Retinal pigment epithelial cell (primary cell): ENCODE results near the gene CDC40.

ENCODE experiments used
- DNase-seq: peaks from one replicate; pipeline ENCODE4 v3.0.0-alpha.2; 2010; ENCODE audit warnings: low read depth
- H3K4me3 ChIP-seq: 2 replicates; pipeline ENCODE4 v1.5.1; 2011; ENCODE audit warnings: mild to moderate bottlenecking, low read length, control low read depth, moderate library complexity
- TF ChIP-seq, protein P1 (sequence below): conservative IDR thresholded peaks from 2 replicates; pipeline ENCODE4 v1.5.1; 2011; ENCODE audit warnings: low read depth, low read length, control low read depth, inconsistent platforms

Gene CDC40

DNA sequence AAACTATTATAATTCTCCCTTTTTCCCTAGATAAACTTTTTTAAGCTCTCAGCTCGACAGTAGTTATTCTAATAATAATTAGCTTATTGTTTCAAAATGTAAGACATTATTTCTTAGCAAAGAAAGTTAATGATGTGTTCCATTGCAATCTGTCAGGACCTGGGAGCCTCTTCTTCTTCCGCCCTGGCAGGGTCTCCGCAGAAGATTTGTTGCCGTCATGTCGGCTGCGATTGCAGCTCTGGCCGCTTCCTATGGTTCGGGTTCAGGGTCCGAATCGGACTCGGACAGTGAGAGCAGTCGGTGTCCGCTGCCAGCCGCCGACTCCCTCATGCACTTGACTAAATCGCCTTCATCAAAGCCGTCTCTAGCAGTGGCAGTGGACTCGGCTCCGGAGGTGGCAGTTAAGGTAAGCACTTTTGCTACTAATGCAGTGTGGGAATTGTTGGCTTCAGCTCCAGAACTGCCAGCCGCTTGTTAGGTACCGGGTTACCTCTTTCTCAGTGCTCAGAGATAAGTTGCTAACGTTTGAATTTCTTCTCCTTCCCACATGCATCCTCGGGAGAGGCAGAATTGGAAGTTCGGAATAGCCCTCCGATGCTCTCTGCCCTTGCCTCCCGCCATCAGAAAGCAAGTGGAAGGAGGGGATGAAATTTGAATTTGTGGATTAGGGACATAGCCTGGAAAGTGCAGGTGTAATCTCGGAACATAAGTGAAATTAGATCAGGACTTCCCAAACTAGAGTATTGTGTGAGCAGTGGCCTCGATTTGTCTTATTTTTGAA, at the start of gene CDC40:
CDC40 (plus strand) TSS at position 200 of the 781 bp plus-strand sequence; CDS start at position 218, 18 bp downstream.
- DNase-seq, result no peak
- peak within 1 kb of the TSS; percentile 94 for H3K4me3 ChIP-seq
- TF ChIP-seq, protein P1, sequence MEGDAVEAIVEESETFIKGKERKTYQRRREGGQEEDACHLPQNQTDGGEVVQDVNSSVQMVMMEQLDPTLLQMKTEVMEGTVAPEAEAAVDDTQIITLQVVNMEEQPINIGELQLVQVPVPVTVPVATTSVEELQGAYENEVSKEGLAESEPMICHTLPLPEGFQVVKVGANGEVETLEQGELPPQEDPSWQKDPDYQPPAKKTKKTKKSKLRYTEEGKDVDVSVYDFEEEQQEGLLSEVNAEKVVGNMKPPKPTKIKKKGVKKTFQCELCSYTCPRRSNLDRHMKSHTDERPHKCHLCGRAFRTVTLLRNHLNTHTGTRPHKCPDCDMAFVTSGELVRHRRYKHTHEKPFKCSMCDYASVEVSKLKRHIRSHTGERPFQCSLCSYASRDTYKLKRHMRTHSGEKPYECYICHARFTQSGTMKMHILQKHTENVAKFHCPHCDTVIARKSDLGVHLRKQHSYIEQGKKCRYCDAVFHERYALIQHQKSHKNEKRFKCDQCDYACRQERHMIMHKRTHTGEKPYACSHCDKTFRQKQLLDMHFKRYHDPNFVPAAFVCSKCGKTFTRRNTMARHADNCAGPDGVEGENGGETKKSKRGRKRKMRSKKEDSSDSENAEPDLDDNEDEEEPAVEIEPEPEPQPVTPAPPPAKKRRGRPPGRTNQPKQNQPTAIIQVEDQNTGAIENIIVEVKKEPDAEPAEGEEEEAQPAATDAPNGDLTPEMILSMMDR, result no peak

DNA sequence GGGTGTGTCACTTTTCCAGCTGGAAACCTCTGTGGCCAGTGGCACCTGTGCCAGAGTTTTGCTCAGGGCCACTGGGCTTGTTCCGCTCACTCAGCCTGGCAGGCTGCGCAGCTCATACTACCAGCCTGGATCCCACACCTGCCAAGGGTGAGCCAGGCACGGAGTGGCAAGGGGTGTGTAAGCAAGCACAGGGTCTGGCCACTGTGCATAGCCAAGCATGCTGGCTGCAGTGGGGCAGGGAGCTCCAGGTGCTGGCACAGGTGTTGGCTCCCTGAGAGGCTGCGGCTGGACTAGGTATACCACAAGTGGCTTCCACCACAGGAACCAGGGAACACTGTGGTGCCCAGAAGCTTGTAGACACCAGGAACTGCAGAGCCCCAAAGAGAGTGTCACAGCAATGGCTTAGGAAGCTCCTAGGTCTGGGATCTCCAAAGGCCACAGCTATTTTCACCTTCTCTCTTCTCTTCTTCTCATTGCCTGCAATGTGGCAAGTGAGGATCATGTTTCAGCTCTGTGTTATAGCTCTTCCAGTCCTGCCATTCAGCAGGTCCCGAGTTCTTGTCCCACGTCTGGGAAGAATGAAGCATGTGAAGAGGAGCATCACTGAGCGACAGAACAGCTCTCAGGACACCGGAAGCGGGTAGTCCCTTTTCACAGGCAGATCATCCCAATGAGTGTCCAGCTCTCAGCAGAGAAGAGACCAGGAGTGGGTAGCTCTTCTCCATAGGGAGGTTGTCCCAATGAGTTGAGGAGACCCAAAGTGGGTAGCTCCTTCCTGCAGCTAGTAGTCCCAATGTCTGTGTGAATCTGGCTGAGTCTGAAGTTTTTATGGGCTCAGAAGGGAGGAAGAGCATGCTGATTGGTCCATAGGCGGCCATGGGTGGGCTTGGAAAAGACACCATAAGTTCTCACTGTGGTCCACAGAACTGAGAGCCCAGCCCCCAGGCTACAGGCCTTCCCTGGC, 42.0 kb upstream of the CDC40 start:
- H3K4me3 ChIP-seq, result no peak overlapping the region
- TF ChIP-seq, protein P1, result no peak
- DNase-seq, result no peak

DNA sequence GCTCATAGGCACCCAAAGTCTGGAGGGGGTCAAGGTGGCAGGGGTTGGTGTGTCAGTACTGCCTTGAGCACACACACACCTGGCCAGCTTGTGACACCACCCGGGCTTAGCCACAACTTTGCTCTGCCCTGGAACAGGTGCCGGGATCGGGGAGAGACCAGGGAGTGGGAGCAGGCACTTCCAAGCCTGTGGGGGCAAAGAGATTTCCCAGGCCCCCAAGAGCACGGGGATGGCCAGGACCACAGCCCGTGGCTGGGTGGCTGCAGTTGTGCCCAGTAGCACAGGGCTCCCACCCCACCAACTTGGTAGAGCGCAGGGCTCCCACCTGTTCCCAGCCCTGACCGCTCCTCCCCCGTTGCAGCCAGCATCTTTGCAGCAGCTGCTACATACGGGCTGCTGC, 41.2 kb upstream of the CDC40 start:
- no peak for DNase-seq
- TF ChIP-seq, protein P1, result no peak
- H3K4me3 ChIP-seq, result no peak overlapping the region

DNA sequence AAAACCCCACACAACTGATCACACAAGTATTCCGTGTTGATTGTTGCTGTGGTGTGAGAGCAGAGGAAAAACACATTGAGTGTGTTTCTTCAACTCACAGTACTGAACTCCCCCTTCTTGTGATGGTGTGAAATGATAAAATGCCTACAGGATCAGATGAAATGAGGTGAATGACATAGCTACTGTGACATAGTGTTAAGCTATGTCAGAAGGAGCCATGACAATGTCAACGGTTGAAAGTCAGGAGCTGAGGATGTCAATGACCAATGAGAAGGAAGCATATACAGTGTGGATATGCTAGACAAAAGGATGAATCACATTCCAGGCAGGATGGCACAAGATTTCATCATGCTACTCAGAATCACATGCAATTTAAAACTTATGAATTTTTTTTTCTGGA, 39.6 kb upstream of the CDC40 start:
- TF ChIP-seq, protein P1, result no peak
- no peak overlapping the region for H3K4me3 ChIP-seq
- no peak for DNase-seq

- no peak for DNase-seq
- TF ChIP-seq, protein P1, result no peak
These were observed 32.4 kb upstream of the CDC40 start for GRCh38 chr6:110147870-110148269.

DNA sequence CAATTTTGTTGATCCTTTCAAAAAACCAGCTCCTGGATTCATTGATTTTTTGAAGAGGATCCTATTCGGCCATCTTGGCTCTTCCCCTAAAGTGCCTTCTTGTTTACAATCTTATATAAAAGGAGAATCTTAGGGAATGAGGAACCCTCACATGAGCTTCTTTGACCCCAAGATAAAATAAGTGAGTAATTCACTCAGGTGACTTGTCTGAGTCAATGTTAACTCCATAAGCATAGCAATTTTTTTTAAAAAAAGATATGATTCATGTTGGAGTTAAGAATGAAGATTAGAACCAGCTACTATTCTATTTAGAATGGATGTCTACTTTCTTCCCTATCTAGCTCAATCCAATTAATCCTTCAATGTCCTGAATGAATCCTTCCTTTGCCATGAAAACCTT, 21.7 kb upstream of the CDC40 start:
- TF ChIP-seq, protein P1, result no peak
- DNase-seq, result no peak
- no peak overlapping the region for H3K4me3 ChIP-seq

More at GRCh38 chr6:110147870-110148269, 32.4 kb upstream of the CDC40 start:
- H3K4me3 ChIP-seq, result no peak overlapping the region
